ENCODE results near the gene PAQR4.

PAQR4 gene

DNA sequence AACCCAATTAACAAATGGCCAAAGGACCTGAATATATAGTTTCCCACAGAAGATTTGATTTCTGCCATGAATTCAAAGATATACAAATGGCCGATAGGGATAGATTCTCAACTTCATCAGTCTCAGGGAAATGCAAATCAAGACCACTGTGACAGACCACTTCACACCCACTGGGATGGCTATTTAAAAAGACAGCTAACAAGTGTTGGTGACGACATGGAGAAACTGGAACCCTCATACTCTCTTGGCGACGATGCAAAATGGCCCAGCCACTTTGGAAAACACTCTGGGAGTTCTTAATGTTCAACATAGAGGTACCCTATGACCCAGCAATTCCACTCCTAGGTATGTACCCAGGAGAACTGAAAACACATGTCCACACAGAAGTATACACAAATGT lies 22.5 kb upstream of the PAQR4 start:
- DNase-seq, result no peak

DNA sequence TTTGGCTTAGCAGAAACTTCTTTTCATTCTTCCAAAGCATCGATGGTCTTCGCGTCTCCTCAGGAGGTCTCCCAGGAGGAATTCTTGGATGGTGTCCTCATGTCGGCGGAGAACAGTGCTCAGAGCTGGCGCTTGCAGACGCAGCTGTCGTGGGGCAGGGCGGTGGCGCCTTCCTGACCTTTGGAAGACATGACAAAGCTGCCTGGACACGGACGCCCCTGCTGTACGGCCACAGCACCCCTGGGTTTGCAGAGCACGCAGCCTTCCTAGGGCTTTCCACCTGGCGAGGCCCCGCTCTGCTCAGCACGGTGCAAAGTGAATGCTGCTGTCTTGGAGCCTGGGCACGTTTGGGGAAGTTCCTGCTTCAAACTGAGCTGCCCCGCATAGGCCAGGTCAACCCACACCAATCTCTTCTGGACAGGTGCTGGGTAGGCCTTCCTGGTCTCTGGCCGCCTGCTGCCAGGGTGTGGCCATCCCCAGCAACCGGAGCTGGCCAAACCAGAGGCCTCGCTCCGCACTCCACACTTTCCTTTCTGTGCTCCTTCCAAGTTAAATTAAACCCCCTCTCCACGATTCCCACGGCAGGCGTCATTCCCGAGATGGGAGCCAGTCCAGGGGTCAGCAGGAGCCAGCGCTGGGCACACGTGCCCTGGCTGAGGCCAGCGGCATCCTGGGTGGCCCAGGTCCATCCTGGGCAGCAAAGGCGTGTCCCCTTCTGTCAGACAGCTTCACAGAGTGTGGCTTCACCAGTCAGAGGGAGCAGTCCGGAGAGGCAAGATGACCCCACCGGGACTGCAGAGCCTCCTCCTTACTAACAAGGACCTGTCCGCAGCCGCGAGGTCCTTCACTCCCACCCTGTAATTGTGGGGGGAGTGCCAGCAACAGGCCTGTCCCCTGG lies 20.1 kb upstream of the PAQR4 start:
- no peak for DNase-seq

DNA sequence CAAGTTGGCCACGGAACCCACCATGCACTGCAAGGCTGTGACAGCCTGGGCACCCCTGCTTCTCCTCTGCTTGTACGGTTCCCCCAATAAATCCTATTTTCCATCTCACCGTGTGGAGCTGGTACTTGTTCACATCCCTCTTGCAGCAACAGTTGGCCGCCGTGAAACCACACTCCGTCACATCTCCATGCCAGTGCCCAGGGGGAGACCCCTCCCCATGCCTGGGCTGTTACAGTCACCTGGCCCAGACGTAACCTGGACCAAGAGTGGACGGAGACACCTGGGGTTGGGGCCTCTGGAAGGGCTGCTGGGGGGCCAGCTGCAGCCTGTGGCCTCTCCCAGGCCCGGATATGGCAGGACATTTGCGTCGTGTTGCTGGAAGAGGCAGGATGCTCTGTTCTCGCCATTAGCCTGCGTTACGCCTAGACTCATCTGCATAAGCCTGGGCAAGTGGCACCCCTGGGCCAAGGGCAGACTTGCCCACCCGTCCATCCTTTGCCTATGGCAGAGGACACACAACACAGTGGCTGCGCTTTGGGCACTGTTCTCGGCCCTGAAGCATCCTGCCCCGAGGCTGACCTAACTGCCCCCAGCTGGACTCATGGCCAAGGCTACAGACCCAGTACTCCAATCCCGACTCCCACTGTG lies 19.3 kb upstream of the PAQR4 start:
- DNase-seq, result no peak

DNA sequence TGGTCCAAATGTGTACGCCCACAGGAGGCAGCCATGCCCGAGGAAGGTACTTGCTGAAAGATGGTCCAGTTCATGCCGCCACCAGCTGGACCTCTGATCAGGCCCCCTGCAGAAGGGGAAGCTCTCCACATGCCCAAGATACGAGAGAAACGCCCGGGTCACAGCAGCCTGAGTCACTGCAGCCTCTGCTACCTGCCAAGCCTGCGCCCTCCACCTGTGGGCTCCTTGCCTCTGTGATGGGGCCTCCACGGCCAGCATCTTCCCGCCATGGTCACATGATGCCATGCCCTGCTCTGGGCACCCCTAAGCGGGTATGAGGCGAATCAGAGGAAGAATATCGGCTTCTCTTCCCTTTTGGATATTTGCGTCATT lies 18.8 kb upstream of the PAQR4 start:
- DNase-seq, result no peak

DNA sequence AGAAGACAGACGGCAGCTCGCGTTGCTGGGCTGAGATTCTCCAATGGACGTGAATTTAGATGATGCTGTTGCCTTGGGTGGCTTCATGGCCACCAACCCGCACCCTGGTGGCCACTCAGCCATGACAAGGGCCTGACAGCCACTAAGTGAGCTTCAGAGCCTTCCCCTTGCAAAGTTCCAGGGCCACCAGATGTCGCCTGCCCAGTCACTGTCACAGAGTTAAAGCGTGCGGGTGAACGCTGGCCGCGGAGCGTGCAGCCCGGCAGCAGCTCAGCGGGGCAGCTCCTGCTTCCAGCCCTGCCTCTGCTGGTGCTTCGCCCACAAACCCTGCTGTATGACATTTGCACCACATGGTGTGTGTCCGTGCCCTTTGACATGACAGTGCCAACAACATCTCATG lies 18.4 kb upstream of the PAQR4 start:
- no peak for DNase-seq

DNA sequence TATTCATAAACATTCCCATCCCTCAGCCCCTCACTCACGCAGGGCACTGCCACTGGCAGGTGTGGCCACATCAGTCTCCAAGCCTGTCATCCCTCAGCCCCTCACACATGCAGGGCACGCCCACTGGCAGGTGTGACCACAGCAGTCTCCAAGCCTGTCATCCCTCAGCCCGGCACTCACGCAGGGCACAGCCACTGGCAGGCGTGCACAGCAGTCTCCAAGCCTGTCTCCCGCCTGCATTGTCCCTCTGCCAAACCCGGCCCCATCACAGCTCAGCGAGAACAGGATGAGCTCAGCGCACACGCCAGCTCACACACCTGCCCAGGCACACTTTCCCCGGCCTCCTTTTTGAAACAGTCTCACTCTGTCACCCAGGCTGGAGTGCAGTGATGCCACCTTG lies 16.5 kb upstream of the PAQR4 start:
- peak; percentile 13 for DNase-seq

DNA sequence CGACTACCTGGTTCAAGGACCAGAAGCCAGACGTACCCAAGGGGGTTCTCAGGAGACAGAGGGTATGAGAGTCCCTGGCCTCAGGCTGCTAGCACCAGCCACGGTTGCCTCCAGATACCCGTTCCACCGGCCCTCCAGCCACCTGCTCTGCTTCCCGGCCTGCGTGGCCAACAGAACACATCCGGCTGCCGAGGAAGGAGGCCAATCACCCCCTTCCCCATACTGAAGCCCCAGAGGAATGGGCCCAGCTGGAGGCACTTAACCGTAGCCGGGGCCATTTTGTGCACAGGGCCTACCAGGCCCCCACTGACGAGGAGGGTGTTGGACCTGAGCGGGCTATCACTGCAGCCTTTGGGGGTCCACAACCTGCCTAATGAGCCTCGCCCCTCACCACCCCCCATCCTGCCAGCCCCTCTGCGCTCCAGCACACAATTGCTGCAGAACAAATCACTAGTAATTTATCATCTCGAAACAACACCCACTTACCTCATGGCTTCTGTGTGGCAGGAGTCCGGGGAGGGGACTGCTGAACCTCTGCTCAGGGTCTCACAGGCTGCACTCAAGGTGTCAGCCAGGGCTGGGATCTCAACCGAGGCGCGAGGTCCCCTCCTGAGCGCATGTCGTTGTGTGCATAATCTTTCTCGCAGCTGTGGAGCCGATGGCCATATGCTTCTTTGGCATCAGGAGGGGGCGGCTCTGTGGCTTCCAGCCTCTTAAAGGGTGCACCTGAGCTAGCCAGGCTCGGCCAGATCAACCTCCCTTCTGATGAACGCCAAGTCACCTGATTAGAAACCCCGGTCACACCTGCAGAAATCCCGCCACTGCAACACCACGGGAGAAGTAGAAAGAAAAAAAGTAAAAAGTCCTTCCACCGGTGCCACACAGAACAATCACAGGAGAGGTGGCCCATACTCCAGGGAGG lies 15.2 kb upstream of the PAQR4 start:
- peak; percentile 29 for DNase-seq

DNA sequence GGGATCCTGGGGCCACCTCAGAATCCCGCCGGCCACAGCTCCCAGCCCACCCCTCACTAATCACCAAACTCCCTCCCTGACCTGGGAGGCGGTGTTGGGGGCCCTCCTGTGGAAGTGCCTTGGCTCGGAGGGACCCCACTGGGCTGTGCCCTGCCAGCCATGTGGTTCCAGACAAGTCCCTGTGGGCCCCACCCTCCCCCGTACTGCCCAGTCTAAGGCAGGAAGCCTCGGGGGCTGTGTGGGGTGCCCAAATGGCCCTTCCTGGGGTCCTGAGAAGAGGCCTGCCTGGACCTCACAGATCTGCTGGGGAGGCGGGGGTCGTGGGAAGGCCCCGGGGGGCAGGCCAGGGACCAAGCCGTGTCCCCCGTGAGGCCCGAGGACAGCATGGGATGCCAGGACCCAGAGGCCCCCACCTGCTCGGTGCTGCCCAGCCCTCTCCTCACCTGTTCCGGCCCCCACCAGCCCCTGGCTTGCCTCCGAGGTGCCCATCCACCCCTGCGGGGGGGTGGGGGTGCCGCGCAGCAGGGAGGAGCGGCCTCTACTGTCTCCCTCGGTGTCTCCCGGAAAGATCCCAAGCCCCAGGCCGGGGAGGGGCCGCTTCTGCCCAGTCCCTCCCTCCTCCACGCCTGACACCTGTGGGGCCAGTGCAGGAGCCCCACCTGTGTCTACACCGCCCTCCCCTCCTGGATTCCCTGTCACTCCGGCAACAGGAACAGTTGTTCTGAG lies 14.3 kb upstream of the PAQR4 start:
- DNase-seq, result no peak

DNA sequence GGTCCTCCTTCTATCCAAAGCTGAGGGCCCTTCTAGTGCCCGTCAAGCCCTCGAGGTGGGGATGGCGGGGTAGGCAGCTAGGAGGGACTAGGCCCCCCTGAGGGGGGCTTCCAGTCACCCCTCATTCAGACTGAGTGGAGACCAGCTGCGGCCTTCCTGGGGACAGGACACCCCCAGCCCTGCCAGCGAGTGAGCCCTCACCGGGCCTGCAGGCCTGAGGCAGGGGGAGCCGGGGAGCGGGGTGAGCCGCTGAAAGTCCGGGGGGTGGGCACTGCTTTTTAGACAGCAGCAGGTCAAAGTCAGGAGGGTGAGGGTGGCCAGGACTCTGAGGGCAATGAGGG lies 13.7 kb upstream of the PAQR4 start:
- no peak for DNase-seq

DNA sequence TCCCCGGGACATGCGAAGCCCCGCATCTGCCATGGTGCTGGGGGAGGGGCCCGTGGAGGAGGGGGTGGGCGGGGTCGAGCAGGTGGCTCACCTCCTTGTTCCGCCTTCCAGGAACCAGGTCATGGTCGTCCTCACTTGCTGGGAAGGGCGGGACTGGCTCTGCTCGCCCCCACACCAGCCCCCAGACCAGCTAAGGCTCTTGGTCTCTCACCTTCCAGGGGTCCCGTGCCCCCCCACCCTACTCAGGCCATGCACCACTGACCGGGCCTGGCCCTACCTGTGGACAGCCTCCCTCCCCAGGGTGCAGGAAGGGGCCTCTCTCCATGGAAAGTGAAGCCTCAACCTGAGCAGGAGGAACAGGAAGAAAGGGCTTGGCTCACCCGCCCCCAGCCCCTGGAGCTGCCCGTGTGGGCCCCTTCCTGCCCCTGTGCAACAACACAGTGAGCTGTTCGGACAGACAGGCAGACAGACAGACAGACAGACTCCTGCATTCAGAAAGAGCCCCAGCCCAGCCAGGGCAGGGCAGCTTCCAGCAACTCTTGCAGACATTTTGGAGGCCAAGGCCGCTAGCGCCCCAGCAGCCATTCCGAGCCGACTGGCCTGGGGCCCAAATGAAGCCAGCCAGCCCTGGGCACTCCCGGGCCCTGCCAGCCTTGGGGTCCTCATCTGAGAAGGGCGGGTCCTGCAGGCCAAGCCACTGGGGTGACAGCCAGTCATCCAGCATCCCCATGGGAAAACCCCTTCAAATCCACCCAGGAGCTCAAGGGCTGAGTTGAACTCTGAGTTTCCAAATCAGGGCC lies 13.2 kb upstream of the PAQR4 start:
- no peak for DNase-seq

DNA sequence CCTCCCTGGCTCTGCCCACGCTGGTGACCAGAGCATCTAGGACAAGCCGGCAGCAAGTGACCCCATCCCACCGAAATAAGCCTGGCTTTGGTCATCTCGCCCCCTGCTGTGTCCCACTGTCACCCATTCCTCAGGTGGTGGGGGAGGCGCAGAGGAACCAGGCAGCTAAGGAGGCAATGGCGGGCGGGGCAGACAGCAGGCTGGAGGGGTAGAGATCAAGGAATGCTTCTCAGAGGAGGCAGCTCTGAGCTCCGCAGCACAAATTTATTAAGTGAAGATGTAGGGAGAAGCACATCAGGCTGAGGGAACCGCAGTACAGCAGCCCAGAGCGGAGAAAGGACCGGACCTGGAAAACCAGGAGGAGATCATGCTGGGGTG lies 12.6 kb upstream of the PAQR4 start:
- DNase-seq, result no peak

DNA sequence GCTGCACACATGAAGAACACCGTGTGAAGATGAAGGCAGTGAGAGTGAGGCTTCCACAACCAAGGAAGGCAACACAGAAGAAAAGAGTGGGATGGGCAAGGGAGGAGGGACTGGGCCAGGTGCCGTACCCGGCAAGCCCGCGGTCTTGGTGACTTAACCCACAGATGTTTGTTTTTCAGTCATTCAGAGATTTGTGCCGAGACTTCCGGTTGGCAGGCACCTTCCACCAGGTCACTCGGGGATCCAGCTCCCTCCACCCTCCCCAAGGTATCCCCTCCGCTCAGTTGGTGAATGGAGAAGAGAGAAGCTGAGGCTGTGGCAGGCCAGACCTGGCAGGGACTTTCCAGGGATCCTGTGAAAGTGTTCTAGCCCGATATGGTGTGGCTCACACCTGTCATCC lies 9.9 kb upstream of the PAQR4 start:
- DNase-seq, result no peak

DNA sequence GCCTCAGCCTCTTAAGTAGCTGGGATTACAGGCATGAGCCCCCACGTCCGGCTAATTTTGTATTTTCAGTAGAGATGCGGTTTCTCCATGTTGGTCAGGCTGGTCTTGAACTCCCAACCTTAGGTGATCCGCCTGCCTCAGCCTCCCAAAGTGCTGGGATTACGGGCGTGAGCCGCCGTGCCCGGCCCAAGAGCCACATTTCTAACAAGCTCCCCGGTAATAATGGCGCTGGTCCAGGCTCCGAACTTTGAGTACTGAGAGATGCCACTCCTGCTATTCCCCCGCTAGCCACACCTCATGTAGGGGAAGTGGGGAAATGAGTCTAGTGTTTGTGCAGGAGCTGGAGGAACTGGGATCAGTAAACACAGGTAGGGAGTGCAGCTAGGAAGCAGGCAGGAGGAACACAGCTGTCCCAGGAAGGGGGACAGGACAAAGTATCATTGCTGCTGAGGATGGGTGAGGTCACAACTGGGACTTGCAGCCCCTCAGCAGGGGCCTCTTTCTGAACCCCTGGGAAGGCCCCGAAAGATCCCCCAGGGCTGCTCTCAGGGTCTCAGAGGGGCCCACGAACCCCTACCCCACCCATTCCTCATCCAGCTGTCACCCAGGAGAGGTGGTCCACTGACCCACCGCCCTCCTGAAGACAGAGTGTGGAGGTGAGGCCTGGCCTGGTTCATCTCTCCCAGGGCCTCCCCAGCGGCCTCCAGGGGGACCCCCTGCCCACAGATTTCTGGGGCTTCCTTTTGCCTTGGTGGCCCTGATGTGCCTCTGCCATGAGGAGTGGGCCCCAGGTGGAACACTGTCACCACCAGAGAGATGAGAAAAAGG lies 8.8 kb upstream of the PAQR4 start:
- no peak for DNase-seq

DNA sequence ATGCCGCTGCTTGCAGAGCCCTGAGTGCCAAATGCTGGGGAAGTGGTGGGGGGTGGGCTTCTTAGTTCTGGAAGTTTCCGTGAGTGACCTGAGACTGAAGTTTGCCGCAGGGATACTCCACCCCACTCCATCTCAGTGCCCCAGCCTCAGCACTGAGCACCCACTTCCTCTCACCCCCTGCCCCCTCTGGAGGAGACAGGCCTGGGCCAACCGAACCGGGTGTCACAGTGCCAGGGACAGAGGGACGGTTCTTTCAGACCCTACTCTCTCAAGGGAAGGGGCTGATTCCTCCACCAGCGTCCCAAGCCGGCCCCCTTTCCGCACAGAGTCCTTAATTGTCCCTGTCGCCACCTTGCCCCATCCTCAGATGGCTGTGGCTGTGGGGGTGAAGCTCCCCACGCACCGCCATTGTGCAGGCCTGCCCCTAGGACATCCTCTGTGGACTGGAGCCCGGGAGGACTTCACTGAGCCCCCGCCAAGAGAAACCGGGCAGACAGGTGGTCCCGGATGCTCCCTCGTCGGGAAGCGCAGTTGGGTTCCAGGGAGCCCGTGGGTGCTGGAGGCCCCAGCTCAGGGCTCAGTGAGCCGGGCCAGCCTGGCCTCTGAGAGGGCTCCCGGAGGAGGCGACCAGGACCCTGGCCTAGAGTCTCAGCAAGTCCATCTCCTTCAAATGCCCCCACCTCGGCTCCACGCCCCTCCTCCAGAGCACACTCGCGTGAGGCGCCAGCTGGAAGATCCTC lies 6.6 kb upstream of the PAQR4 start:
- DNase-seq, result no peak

DNA sequence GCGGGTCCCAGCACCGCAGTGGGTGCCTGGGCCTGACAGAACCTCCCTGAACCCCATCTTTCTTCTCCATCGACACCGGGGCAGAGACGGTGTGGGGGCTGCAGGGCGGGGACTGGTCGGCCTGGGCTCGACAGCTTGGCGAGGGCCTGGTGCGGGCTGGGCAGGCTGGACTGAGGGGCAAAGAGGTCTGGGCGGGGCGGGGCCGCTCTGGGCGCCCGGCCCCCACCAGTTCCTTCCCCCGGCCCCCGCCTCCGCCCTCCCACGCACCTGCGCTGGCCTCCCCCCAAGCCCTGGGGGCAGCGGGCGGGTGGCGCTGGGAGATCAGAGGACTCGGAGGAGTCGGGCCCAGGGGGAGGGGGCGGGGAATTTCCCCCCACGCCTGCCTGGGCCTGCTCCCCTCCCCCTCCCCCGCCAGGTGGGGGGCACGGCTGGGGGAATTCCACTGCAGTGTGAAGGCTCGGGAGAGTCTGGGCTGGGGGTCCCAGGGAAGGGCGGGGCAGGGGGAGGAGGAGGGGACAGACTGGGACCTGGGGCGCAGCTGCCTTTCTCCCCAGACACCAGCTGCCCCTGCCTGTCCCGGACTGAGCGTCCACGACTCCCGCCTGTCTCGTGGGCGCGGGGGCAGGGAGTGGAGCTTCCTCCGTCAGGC lies 6.0 kb upstream of the PAQR4 start:
- no peak for DNase-seq

DNA sequence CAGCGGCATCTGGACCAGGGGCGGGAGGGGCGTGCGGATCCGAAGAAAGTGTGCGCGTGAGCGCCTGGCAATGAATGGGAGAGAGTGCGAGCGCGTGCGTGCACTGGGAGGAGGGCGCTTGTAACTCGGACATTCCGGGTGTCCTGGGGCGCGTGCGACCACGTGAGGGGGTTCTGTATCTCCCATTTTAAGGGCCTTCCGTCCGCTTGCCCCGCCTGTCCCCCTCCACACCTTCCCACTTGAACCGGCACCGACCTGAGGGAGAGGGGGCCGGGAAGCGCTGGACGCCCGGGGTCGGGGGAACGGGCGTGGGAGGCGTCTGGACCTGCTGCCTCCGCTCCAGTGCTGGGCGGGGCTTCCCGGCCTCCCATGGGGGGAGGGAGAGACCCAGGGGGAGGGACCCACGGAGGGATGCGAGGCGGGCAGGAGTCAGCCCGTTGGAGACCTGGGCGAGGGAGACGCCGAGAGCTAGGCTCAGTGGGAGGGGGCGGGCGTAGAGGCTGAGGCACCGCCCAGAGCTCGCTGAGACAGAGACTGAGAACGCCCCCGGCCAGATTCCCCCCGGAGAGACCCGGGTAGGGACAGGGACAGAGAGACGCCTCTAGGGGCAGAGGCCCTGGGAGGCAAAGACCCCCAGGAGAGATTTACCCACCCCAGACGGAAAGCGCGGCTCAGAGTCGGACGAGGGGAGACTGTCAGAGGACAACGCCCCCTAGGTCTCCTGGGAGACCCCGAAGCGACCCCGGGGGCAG lies 5.2 kb upstream of the PAQR4 start, which contains the start of gene KREMEN2:
KREMEN2 (plus strand) TSS at position 553 of the 752 bp plus-strand sequence. CDS start 246 bp downstream, outside the sequence.
- peak; percentile 30 for DNase-seq

DNA sequence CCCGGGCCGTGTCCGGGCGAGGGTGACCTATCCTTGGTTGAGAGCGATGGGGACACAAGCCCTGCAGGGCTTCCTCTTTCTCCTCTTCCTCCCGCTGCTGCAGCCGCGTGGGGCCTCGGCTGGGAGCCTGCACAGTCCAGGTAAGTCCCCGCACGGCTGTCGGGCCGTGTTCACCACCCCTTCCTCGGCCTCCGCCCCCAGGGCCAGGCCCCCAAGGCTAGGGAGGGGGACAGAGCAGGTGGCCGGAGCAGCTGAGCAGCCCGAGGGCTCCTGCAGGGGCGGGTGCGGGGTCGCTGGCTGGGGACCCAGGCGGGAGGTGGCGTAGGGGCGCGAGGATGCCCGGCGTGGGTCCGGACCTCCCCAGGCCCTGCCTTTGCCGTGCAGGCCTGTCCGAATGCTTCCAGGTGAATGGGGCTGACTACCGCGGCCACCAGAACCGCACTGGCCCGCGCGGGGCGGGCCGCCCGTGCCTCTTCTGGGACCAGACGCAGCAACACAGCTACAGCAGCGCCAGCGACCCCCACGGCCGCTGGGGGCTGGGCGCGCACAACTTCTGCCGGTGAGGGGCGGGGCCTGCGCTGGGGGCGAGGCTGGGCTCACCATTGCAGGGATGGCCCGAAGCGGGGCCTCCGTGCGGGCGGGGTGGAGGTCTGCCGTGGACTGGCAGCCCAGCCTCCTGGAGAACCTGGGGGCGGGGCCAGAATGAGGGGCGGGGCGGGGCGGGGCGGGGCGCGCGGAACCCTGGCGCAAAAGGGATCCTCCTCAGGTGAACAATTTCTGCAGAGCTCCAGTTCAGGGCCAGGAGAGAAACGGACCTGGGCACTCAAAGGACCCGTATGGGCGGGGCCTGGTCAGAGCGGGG lies 4.4 kb upstream of the PAQR4 start:
- DNase-seq, result peak; percentile 49
